Measurements from ENCODE around the gene MRE11.

Gene MRE11

DNA sequence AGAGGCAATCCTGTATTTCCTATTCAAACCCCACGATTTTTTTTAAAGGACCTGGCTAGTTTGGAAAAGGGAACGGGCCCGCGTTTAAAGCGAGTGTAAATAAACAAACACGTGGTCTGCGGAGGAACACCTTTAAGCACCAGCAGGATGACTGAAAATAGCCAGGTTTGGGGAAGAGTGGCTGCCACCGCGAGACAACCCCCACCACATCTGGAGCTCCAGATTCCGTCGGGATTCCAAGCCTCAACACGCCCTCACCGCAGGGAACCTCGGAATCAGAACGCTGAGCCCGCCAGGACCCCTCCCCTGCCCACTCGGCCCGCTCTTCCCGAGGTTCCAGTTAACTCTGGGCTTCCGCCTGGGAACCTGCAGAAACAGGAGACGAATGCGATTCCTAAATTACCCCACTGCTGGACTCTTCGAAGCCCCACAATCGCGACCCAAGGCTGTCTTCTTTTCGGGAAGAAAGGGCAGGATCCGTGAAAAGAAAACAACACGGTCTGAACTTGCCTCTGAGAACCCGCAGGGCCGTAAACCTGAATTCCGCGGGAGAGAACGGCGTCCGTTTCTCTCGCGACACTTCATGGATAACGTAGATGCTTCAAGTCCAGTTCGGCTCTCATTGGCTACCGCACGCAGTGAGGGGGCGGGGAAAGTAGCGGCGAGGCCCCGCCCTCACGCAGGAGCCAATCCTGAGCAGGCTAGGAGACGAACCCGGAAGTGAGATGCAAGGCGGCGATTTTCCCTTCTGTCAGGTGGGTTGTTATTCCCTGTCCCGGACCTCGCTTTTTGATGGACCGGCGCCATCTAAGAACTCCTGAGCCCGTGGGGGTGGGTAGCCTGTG is at the start of gene MRE11, which contains the start of gene ANKRD49:
MRE11 (minus strand) TSS at position 564 of the 845 bp plus-strand sequence. CDS start 1,043 bp downstream, outside the sequence.
ANKRD49 (plus strand) TSS at position 704 of the 845 bp plus-strand sequence. CDS start 2,710 bp downstream, outside the sequence.
- peak; percentile 89 for DNase-seq (ENCODE audit: low read depth)

DNA sequence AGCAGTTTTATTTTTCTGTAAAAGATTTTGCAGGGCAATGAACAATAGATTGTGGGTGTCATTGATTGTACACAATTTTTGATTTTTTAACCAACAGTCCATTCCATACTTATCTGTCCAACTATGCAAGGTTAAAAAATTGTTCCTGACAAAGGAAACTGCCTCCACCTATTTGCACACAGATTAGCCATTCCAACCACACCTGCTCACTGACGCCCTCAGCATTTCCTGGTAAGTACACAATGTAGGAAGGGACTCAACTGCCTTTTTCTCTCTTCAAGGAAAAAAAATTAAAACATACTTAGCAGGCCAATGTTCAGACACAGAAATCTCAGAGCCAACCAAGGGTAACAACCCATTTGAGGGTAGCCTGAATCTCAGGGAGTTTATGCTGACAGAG is 45.8 kb upstream of the MRE11 start:
- no peak for DNase-seq (ENCODE audit: low read depth)

DNA sequence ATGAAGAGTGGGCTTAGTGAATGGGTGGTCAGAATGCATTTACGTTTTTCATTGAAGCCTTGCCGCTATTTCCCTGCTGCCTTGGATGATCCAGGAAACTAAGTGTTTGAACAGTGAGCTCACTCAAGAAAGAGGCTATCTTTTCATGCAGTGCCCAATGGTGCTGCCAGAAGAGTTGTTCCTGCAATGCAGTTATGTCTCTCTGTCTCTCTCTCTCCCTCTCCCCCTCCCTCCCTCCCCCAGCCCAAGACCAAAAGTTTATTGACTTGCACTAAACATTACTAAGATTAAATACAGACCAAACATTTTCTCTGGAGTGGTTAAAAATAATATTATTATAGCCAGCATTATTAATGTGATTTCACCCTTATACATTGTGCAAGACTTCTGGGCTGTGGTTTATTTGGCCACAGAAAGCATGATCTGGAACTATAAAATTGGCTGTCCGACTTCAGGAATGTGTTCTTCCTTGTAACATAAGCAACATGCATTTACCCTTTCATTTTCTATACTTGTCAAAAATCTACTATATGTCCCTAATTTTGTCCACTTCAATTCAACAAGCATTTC is 43.5 kb upstream of the MRE11 start:
- no peak for DNase-seq (ENCODE audit: low read depth)

DNA sequence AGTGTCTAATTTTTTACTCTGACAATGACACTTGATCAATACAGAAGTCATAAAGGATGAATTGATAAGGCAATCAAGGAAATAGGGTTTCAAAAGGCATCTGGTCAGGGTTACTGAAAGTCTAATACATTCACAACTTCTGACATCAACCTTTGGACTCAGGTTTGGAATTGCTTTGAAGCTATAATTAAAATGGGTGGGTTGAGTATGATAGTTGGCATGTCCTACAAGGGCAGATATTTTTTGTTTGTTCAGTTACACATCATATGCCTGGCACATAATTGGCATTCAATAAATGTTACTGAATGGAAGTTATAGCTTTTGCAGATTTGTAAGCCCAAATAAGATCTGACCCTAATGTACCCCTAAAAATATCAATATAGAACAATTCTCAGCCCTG is 42.7 kb upstream of the MRE11 start:
- DNase-seq (ENCODE audit: low read depth), result no peak

DNA sequence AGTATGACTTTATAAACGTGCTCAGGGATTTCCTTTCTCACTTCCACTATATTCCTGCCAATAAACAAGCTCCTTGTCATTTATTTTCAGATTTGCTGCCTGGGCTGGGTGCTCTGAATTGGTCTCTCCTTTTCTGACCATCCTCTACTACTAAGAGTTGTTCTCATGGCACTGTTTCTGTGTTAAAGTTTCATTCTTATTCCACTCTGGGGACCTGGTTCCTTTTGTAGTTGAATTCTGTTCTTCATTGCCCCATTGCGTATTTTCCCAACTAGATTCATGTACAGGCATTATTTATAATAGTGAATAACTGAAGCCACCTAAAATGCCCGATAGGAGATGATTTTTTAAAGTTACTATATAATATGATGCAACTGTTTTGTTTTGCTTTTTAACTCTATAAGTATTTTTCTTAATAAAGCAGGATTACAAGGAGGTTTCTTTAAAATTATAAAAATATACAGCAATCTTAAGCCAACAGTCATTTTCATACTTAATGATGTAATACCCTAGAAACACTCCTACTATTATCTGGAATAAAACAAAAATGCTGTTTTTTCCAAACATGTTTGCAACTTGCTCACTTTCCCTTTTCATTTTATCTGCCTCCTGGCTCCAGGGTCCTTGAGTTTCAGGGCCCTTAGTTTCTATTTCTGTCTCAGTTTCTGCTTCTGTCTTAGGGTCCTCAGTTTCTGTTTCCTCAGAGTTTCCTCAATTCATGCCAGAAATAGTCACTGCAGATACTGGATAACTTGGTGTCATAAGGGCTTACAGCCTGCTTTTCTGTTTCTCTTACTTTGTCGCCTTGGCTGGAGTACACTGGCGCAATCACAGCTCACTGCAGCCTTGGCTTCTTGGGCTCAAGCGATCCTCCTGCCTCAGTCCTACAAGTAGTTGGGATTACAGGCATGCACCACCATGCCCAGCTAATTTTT is 40.3 kb upstream of the MRE11 start:
- no peak for DNase-seq (ENCODE audit: low read depth)

DNA sequence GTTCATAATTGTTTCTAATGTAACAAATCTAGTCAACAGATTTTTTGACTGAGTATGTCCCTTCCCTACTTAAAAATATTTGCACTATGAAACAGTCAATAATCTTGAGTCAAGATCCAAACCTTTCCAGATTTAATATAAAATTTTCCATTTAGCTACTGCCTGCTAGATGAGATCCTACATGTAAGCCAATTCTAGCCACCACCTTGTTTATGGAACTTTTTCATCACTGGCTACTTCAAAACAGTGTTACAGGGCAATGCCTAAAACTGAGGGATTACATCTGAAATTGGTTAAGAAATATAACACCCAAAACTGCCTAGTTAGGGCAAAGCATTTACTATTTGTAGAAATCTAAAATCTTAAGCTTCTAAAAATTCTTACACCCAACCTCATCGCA is 39.6 kb upstream of the MRE11 start:
- DNase-seq (ENCODE audit: low read depth), result no peak

DNA sequence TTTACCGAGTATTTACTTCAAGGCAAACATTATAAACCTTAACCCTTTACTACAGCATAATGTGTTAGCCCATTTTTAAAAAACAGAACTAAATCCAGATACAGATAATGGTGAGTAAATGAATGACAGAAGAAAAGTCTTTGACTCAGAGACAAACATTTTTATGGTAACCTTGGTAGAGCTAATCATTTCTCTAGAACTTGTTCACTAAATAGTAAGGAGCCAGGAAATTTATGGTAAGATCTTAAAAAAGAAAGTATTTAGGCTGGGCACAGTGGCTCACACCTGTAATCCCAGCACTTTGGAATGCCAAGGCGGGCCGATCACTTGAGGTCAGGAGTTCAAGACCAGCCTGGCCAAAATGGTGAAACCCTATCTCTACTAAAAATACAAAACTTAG is 38.6 kb upstream of the MRE11 start:
- no peak for DNase-seq (ENCODE audit: low read depth)

DNA sequence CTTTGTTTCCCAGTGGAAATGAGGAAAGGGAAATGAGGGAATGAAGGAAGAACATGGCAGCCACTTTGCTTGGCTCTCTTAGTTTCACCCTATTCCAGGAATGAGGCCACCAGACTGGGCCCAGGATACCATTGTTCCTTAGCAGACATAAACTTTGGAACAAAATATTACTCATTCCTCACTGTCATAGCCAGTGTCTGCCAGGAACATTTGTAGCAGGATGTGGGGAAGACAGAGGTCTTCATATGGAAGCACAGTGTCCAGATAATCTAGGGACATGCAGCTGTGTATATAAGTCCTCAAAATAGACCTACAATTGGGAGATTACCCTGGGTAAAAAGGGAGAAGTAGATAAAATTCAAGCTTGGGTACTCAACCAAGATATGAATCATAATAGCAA is 34.9 kb upstream of the MRE11 start:
- DNase-seq (ENCODE audit: low read depth), result no peak

DNA sequence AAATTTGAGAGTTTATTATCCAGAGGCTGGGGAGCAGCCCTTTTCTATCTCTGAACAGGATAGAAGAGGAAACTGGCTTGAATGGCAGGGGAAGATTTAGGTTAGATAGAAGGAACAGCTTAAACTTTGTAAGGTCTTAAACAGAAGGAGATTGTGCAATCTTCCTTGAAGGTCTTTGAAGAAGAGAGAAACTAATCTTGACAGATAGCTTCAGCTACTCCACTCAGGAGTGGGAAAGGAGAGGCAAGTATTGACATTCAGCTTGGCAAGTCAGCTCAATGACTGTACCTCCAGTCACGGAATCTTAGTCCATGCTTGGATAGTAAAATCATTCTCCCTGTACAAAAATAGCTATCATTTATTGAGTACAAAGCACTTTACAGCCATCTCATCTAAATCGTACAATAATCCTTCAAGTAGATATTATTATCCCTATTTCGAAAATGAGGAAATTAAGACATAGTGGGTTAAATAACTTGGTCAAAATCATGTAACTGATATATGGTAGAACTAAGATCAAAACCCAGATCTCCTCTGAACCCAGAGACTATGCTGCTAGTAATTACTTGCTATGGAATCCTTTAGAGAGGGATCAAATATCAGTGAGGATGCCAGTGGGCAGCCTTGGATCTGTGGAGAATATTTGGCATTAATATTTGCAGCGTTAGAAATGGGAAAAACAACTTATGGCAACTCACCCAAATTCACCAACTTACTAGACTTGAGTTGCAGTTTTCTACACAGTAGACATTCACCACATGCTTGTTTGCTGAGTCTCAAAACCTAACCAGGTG is 33.2 kb upstream of the MRE11 start:
- DNase-seq (ENCODE audit: low read depth), result no peak

DNA sequence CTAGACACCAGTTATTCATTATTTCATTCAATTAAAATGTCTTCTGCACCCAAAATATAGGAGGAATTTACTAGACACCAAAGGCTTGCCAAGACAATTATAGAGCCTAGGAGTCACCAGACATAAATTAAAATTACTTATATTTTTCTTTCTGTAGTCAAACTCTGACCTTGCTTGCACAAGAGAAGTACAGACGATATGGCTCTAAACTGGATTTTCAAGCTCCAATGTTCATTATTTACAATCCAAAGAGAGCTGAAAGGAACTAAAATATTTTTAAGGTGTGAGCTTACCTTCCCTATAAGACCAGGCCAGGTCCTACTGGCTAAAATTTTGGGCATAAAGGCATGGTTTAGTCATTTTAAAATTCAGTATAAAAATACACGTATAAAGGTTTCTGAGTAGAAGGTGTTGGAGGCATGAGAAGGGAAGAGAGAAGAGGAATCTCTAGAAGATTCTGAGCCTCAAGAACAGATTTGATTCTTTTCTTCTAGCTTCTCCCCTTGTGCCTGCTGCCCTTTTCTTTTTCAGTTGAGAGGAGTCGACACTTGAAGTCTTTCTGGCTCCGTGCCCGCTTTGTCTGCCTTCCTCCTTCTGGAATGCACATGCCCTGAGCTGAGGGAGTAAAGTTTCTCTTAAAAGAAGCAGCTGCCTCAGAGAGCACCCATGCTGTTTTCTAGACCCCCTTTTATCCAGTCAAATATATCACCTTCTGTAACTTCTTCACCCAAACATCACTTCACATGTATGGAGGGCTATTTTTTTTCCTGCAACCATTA is 32.1 kb upstream of the MRE11 start:
- no peak for DNase-seq (ENCODE audit: low read depth)

DNA sequence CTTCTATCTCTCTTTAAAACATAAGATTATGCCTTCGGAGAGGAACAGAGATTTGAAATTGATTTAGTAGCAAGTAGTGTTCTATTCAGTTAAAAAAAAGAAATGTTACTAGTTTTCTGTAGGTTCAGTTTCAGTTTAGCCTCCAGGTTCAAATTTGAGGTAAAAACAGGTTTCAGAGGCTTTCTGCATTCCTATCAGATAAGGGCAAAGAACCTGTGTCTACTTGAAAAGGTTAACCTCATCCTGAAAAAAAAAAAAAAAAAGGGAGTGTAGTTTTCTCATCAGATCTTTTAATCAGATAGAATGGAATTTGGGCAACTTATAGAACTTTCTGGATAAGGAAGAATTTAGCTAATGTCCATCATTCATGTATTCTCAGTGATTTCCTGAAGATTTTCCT is 30.7 kb upstream of the MRE11 start:
- DNase-seq (ENCODE audit: low read depth), result no peak

DNA sequence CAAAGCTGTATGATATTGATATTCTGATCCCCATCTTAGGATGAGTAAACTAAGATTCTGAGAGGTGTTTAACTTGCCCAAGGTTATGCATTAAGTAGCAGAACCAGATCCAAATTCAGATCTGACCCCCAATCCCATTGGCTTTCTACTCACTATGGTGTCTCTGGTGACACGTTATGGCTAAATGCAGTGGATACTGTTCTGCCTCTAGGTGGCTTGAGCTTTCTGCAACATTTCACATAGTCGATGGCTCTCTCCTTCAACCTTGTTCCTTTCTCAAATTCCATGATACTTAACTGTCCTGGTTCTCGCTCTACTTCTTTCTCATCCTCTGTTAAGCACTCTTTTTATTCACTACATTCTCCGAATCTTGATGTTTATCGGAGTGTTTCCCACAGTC is 28.0 kb upstream of the MRE11 start:
- no peak for DNase-seq (ENCODE audit: low read depth)

DNA sequence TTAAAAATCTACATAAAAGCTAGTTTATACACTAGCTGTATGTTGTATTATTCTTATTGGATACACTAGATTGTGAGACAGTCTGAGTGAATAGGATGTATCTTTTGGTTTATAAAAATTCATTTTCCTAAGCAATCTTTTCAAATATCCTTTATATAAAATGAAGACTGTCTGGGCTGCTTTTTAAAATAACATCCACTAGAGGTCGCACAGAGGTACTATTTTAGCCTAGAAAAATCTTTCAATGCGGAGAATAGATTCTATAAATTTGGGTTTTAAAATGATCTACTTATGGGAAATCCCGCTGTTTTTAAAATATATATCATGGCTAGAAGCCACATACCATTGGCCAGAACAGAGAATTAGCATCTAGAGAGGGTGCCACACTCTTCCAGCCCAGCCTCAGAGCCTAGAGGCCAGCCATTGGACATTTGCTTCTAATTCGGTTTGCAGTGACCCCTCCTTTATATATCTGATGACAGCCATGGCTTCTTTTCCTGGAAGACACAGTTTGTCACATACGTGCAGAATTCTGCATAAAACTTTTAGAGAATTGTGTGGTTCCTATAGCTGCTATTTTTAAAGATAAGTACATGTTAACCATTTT is 25.9 kb upstream of the MRE11 start:
- no peak for DNase-seq (ENCODE audit: low read depth)

DNA sequence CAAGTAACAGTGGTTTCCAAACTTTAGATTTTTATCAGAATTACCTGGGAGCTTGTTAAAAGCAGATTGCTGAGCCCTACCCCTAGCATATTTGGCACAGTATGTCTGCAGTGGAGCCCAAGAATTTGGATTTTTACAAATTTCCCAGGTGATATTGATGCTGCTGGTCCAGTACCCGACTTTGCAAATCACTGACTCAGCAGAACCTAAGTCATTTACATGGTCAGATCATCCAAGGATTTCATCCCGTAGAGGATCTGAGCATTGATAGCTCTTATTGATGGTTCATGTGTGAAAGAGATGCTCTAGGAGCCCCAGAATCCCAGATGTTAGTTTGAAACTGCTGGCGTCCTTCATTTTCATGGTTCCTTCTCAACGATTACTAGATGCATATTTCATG is 24.7 kb upstream of the MRE11 start:
- no peak for DNase-seq (ENCODE audit: low read depth)

DNA sequence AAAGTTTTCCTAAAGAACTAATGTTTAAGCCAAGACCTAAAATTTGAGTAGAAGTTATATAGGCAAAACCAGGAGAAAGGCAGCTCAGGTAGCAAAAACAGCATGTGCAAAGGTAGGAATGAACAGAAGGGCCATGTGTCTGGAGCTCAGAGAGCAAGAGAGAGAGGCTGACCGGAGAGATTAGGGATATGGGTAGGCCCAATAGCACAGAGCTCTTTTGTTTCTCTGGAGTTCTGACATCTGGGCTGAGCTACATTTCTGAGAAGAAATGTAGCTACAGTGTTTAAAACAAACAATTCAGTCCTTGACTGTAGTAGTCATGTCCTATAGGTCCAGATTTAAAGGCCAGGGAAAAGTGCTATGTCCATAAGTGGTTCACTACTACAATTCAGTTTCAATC is 23.1 kb upstream of the MRE11 start:
- no peak for DNase-seq (ENCODE audit: low read depth)

DNA sequence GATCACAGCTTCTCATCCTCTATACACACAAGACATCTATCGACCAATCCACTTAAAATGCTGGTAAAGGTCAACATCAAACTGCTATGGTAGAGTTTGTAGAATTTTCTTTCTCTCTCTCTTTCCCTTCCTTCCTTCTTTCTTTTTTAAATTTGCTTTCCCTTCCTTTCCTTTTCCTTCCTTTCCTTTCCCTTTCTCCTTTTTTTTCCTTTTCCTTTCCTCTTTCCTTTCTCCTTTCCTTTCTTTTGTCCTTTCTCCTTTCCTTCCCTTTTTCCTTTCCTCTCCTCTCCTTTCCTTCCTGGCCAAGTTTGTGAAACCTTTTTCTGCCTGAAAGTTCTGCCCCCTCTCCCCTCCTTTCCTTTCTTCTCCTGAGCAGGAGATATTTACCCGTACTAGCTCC is 21.8 kb upstream of the MRE11 start:
- DNase-seq (ENCODE audit: low read depth), result no peak

DNA sequence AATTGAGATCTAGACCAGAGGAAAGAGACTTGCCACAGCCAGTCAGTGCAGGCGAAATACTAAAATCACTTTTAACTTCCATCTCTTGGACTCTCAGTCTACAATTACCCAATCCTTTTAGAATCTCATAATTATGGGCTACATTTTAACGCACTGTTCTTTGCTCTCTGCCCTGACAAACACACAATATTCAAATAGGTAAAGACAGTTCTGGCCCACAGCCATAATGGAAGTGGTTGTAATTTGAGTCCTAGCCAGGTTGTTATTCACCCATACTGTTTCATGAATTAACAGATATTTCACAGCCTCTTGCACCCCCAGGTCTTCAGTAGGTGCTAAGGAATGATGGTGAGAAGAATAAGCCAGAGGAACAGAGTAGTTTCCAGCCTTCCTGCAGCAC is 19.4 kb upstream of the MRE11 start:
- DNase-seq (ENCODE audit: low read depth), result no peak

DNA sequence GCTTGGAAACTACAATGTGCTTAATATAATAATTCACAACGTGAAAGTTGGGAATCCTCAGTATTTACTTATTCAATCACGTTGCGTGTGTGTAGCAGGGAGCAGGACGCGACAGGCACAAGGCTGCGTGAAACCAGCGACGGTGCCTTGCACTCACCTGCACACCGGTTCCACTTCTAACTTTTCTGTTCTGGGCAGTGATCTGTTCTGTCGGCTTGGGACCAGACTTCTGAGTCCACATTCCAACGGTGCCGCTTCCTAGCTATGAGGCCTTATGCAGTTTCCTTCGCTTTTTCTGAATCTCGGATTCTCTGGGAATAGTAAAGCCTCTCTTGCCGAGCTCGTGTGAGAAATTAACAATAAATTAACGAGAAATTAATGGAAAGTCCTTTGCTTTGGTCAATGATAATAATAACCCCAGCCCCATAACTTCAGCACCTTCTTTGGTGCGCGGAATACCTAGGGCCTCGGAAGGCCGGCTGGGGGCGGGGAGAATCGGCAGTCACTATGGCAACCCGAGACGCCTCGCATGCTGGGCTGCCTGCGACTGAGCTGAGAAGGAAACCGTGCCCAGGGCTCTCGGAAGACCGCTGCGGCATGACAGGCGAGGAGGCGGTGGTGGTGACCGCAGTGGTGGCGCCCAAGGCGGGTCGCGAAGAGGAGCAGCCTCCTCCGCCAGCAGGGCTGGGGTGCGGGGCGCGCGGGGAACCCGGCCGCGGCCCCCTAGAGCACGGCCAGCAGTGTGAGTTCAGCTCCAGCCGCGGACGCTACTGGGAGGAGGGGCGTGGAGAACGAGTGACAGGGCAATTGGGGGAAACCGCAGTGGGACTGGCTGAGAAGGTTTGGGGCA is 18.5 kb upstream of the MRE11 start, which contains the start of gene C11orf97:
C11orf97 (plus strand) TSS at position 530 of the 850 bp plus-strand sequence; CDS start at position 598, 68 bp downstream.
- peak; percentile 24 for DNase-seq (ENCODE audit: low read depth)

DNA sequence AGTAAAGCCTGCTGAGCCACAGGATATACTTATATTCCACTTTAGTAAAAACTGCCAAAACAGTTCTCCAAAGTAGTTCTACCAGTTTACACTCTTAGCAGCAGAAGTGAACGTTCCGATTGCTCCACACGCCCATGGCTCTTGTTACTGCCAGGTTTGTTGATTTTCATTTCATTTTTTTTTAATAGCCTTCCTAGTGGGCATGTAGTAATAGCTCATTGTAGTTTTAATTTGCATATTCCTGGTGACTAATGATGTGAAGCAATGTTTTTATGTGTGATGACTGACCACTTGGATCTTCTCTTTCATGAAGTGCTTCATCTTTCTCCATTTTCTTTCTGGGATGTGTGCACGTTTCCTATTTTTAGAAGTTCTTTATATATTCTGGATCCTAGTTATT is 13.8 kb upstream of the MRE11 start:
- no peak for DNase-seq (ENCODE audit: low read depth)
